GM19239 (cell line): ENCODE measurements around the gene DCTPP1.
A peak's percentile ranks its signal among the peaks of the same experiment; 100 is the strongest.
"Not testable (repeated sequence)": the region's sequence is repeated elsewhere in the genome, so short reads cannot be mapped to it uniquely, and the experiment has no call there.

ENCODE experiments used
- DNase-seq: peaks from one replicate; pipeline ENCODE4 v3.0.0; 2011; ENCODE audit warnings: low spot score; ENCODE audit not compliant: insufficient read length
- FAIRE-seq: peaks from 2 replicates; lab custom pipeline; 2011; peaks lifted over from hg19 to GRCh38; lab: Jason Lieb, UNC

Gene DCTPP1

GRCh38 chr16:30417529-30418349 is 12.1 kb downstream of the DCTPP1 start:
- peak; percentile 93 for DNase-seq
- peak; percentile 93 for FAIRE-seq

GRCh38 chr16:30416624-30417528 is 13.0 kb downstream of the DCTPP1 start:
- no peak for FAIRE-seq
- DNase-seq, result no peak

- DNase-seq (no peak), FAIRE-seq (no peak)
These were observed 13.7 kb downstream of the DCTPP1 start for GRCh38 chr16:30416047-30416603.

- DNase-seq (no peak), FAIRE-seq (no peak)
These were observed 15.7 kb downstream of the DCTPP1 start for GRCh38 chr16:30414159-30414558.

GRCh38 chr16:30413112-30413806 is 16.6 kb downstream of the DCTPP1 start:
- FAIRE-seq, result no peak
- no peak for DNase-seq

- FAIRE-seq (peak; percentile 89), DNase-seq (peak; percentile 83)
These were observed 20.4 kb downstream of the DCTPP1 start for GRCh38 chr16:30409125-30410060.

- no peak for FAIRE-seq
These were observed 21.9 kb downstream of the DCTPP1 start for GRCh38 chr16:30407804-30408534.

GRCh38 chr16:30407102-30407803 is 22.6 kb downstream of the DCTPP1 start, which contains the start of gene ZNF771:
ZNF771 (plus strand) TSS chr16:30407606; CDS start chr16:30408054, 448 bp downstream.
- DNase-seq, result peak; percentile 76

More at GRCh38 chr16:30407804-30408534, 21.9 kb downstream of the DCTPP1 start:
- no peak for DNase-seq

GRCh38 chr16:30406795-30407101 is 23.1 kb downstream of the DCTPP1 start:
- DNase-seq (no peak), FAIRE-seq (no peak)

More at GRCh38 chr16:30407102-30407803, 22.6 kb downstream of the DCTPP1 start, which contains the start of gene ZNF771:
- peak; percentile 68 for FAIRE-seq

GRCh38 chr16:30401768-30402425 is 27.9 kb downstream of the DCTPP1 start:
- DNase-seq, result no peak
- no peak for FAIRE-seq

GRCh38 chr16:30399435-30400186 is 30.2 kb downstream of the DCTPP1 start:
- DNase-seq (no peak), FAIRE-seq (no peak)

- no peak for DNase-seq
- FAIRE-seq, result no peak
These were observed 31.0 kb downstream of the DCTPP1 start for GRCh38 chr16:30398661-30399434.

- FAIRE-seq, result no peak
These were observed 31.8 kb downstream of the DCTPP1 start for GRCh38 chr16:30397776-30398660.

GRCh38 chr16:30397056-30397455 is 32.8 kb downstream of the DCTPP1 start:
- DNase-seq (no peak), FAIRE-seq (no peak)

More at GRCh38 chr16:30397776-30398660, 31.8 kb downstream of the DCTPP1 start:
- DNase-seq, result no peak

GRCh38 chr16:30396627-30397026 is 33.2 kb downstream of the DCTPP1 start:
- not testable (repeated sequence) for DNase-seq, FAIRE-seq
